A673 (cell line): ENCODE results near the gene PTCRA.
"Not testable (repeated sequence)": the region's sequence is repeated elsewhere in the genome, so short reads cannot be mapped to it uniquely, and the experiment has no call there.

Source experiments
- EZH2 ChIP-seq: fragments of 200-600 bp; sonication (generic); IDR thresholded peaks from 2 replicates; pipeline ENCODE4 v1.6.1; 2017; ENCODE audit warnings: borderline replicate concordance, low read depth, mild to moderate bottlenecking, mixed read lengths, antibody characterized with exemption, low read length; ENCODE audit not compliant: poor library complexity, severe bottlenecking
- TF ChIP-seq, protein P1 (sequence below): fragments of 300-800, 200-600 bp; sonication (generic); conservative IDR thresholded peaks from 2 replicates; pipeline ENCODE4 v1.5.1; 2017; ENCODE audit warnings: low read depth, mild to moderate bottlenecking, antibody characterized with exemption, low read length, moderate library complexity, mixed read lengths

DNA sequence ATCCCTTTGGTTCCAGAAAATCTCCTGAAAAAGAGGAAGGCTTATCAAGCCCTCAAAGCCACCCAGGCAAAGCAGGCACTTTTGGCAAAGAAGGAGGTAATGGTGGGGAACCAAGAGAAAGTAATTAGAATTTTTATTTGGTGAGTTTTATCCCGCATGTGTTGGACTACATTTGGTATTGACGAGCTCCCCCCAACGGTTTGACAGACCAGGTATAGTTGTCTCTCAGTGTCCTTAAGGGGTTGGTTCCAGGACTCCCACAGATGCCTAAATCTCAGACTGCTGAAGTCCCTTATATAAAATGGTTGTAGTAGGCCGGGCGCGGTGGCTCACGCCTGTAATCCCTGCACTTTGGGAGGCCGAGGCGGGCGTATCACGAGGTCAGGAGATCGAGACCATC is 35.0 kb upstream of the PTCRA start:
- TF ChIP-seq, protein P1, sequence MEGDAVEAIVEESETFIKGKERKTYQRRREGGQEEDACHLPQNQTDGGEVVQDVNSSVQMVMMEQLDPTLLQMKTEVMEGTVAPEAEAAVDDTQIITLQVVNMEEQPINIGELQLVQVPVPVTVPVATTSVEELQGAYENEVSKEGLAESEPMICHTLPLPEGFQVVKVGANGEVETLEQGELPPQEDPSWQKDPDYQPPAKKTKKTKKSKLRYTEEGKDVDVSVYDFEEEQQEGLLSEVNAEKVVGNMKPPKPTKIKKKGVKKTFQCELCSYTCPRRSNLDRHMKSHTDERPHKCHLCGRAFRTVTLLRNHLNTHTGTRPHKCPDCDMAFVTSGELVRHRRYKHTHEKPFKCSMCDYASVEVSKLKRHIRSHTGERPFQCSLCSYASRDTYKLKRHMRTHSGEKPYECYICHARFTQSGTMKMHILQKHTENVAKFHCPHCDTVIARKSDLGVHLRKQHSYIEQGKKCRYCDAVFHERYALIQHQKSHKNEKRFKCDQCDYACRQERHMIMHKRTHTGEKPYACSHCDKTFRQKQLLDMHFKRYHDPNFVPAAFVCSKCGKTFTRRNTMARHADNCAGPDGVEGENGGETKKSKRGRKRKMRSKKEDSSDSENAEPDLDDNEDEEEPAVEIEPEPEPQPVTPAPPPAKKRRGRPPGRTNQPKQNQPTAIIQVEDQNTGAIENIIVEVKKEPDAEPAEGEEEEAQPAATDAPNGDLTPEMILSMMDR: not testable (repeated sequence)
- TF ChIP-seq EZH2: not testable (repeated sequence)
